ENCODE measurements around the gene ZNF83.

Gene ZNF83

DNA sequence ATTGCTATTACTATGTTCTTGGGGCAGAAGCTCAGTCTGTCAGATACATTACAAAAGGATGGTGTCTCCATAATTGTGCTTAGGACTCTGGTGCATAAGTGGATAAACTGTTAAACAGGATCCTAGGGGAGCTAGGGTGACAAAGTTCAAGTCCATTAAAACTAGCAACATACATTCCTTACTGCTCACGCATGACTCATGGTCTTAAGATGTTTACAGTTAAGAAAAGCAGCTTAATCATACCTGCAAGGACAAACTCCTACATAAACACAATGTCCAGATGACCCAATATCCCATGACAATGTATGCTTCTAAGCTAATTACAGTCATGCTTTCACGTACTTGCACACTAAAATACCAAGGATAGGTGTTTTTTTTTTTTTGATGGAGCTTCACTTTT is 71.6 kb downstream of the ZNF83 start:
- TF ChIP-seq, protein P1, sequence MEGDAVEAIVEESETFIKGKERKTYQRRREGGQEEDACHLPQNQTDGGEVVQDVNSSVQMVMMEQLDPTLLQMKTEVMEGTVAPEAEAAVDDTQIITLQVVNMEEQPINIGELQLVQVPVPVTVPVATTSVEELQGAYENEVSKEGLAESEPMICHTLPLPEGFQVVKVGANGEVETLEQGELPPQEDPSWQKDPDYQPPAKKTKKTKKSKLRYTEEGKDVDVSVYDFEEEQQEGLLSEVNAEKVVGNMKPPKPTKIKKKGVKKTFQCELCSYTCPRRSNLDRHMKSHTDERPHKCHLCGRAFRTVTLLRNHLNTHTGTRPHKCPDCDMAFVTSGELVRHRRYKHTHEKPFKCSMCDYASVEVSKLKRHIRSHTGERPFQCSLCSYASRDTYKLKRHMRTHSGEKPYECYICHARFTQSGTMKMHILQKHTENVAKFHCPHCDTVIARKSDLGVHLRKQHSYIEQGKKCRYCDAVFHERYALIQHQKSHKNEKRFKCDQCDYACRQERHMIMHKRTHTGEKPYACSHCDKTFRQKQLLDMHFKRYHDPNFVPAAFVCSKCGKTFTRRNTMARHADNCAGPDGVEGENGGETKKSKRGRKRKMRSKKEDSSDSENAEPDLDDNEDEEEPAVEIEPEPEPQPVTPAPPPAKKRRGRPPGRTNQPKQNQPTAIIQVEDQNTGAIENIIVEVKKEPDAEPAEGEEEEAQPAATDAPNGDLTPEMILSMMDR (IDR thresholded peaks at IDR 0.05; ENCODE audit: low read depth, low read length) = no peak
- no peak overlapping the region for H3K4me3 ChIP-seq (ENCODE audit: low read depth, low read length)

DNA sequence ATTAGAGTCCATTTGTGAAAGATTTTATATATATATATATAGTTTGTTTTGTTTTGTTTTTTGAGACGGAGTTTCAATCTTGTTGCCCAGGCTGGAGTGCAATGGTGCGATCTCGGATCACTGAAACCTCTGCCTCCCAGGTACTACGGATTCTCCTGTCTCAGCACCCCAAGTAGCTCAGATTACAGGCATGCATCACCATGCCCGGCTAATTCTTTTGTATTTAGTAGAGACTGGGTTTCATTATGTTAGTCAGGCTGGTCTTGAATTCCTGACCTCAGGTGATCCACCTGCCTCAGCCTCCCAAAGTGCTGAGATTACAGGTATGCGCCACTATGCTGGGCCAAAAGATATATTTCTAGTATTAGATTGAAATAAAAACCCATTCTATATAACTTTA is 72.0 kb downstream of the ZNF83 start:
- H3K4me3 ChIP-seq (ENCODE audit: low read depth, low read length) = no peak overlapping the region
- TF ChIP-seq, protein P1 (IDR thresholded peaks at IDR 0.05; ENCODE audit: low read depth, low read length) = no peak

Data from WI38 (cell line).